Pancreas (tissue), 10 donors: ENCODE data around the gene HERC3. TPM values are rescaled to one million over a fixed set of nuclear protein-coding genes. Genes with fewer than 3 reads are reported as not detected.

Experiments
- ATAC-seq, 4 donors: fragments of 200-7000 bp; cut with Tn5 transposase; one replicate each; pipeline versions ENCODE4 v1.8.0 to v1.9.1; 2020; ENCODE audit warnings: mild to moderate bottlenecking in 4 of 4, moderate library complexity in 4 of 4
- DNase-seq, 6 donors: peaks; one replicate each; pipeline ENCODE4 v3.0.0-alpha.2; 2020
- FAIRE-seq: peaks from 2 replicates; lab custom pipeline; 2012; peaks lifted over from hg19 to GRCh38; lab: Jason Lieb, UNC
- H3K27ac ChIP-seq, 4 donors: fragments of 200-600 bp; sonication (generic); 1 replicate in 3 of 4; 2 replicates in 1 of 4; pipeline versions ENCODE4 v1.5.0 to v1.8.0; 2020
- H3K27me3 ChIP-seq, 4 donors: fragments of 200-600 bp; one replicate each; pipeline ENCODE4 v1.8.0; 2021
- H3K36me3 ChIP-seq, 3 donors: fragments of 200-600 bp; sonication (generic) in 1 of 3; one replicate each; pipeline versions ENCODE4 v1.5.0 to v1.8.0; 2020 to 2021
- H3K4me1 ChIP-seq, 3 donors: fragments of 200-600 bp; one replicate each; pipeline ENCODE4 v1.8.0; 2021
- H3K4me3 ChIP-seq, 4 donors: fragments of 200-600 bp; sonication (generic) in 2 of 4; one replicate each; pipeline versions ENCODE4 v1.5.0 to v1.8.0; 2020 to 2021
- H3K9me3 ChIP-seq, 4 donors: fragments of 200-600 bp; one replicate each; pipeline ENCODE4 v1.8.0; 2021
- WGBS, 2 donors: extraction: QIAGEN DNeasy Blood & Tissue Kit; methylation state at CpG; one replicate each; pipeline ENCODE4 v1.1.7; 2013; 5-methylcytosine and 5-hydroxymethylcytosine counted together
- intact Hi-C, 3 donors: fragments of 100-400 bp; cut with DNase I; formaldehyde crosslinking; loops; one replicate each; pipeline versions ENCODE4 v1.11.1 to v1.14.2; 2022
- polyA plus RNA-seq, 2 donors: library from polyadenylated mRNA; stranded (reverse); fragments of 200-250 nt; gene quantifications; one replicate each; pipeline ENCODE4 v1.2.3, GENCODE V29; 2013
- total RNA-seq, 6 donors: library from RNA; stranded (reverse); fragmentation: NEBNext Ultra II Directional in 4 of 6; extraction: Animal tissue kit (Norgen Biotek cat#: 25700) in 4 of 6; gene quantifications; one replicate each; pipeline versions ENCODE4 v1.2.1 to v1.2.4, GENCODE V29; 2021 to 2023
- TF ChIP-seq, protein P1 (sequence below), 4 donors: fragments of 200-600 bp; sonication (generic) in 3 of 4; IDR thresholded peaks; one replicate each; pipeline versions ENCODE4 v1.5.0 to v1.8.0; 2021; ENCODE audit warnings: antibody characterized with exemption in 4 of 4
- donor health status: healthy with polysubstance abuse.
- donor health status: DM: no; HTN: no; CAD: no; lungs with moderate emphysema.
- donor health status: DM: no; HTN: no; CAD: no.
- donor health status: control.
- donor health status: control.
- donor health status: Bipolar disorder and iron deficiency.
- donor health status: DM: yes; HTN: yes; CAD: no.
- donor health status: DM: no; HTN: no; CAD: no.
- donor health status: DM: no; HTN: no; CAD: no.
- donor health status: DM: yes; HTN: yes; CAD: no.

HERC3 gene
- total and polyA plus RNA-seq, 8 donors: 2.7 to 18.0 (median 8.0) TPM

- no peak overlapping the region for H3K4me3 ChIP-seq
- ATAC-seq (peak in 1 of 4 donors; percentile 39), FAIRE-seq (no peak), DNase-seq (no peak)
- H3K27me3 ChIP-seq: no peaks in the 10 kb centered on the region
- H3K4me1 ChIP-seq: no peaks in the 10 kb centered on the region
- intact Hi-C loops: no loop called here
- H3K36me3 ChIP-seq: peaks cover 4 to 66% (median 37%) of the 10 kb centered on the region in 3 donors
- TF ChIP-seq, protein P1, sequence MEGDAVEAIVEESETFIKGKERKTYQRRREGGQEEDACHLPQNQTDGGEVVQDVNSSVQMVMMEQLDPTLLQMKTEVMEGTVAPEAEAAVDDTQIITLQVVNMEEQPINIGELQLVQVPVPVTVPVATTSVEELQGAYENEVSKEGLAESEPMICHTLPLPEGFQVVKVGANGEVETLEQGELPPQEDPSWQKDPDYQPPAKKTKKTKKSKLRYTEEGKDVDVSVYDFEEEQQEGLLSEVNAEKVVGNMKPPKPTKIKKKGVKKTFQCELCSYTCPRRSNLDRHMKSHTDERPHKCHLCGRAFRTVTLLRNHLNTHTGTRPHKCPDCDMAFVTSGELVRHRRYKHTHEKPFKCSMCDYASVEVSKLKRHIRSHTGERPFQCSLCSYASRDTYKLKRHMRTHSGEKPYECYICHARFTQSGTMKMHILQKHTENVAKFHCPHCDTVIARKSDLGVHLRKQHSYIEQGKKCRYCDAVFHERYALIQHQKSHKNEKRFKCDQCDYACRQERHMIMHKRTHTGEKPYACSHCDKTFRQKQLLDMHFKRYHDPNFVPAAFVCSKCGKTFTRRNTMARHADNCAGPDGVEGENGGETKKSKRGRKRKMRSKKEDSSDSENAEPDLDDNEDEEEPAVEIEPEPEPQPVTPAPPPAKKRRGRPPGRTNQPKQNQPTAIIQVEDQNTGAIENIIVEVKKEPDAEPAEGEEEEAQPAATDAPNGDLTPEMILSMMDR (IDR thresholded peaks at IDR 0.05): no peak
- 72 to 76% methylated on average over 1 of the region's 1 CpG for WGBS, 2 donors
- H3K27ac ChIP-seq: no peak overlapping the region
- H3K9me3 ChIP-seq: no peaks in the 10 kb centered on the region
These were observed 153.4 kb downstream of the HERC3 start for GRCh38 chr4:88745581-88746163.

GRCh38 chr4:88746206-88746605, 153.9 kb downstream of the HERC3 start:
- TF ChIP-seq, protein P1 (IDR thresholded peaks at IDR 0.05): no peak
- FAIRE-seq (no peak), DNase-seq (no peak), ATAC-seq (no peak)
- Histone ChIP-seq H3K4me3 (no peak overlapping the region), H3K4me1 (no peaks in the 10 kb centered on the region), H3K9me3 (no peaks in the 10 kb centered on the region), H3K36me3 (peaks cover 4 to 66% (median 37%) of the 10 kb centered on the region in 3 donors), H3K27me3 (no peaks in the 10 kb centered on the region), H3K27ac (no peak overlapping the region)
- intact Hi-C loops: no loop called here
- WGBS, 2 donors: 64 to 72% methylated on average over 5 of the region's 5 CpGs

DNA sequence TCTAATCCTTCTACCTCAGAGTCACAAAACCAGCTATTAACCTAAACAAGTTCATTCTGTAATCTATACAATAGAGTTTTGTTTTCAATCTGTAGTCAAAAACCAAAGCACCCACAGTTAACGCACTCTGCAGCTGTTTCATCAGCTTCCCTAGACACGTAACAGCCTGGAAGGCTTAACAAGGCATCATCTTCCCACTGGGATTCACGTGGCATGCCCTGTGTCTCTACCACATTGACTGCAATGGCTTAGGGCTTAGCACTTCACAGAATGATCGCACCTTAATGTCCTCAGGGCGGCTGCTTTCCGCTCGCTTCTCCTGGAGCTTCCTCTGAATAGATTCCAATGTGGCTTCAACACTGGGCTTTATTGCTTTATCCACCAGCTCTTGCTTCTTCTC, 155.1 kb downstream of the HERC3 start:
- FAIRE-seq (no peak), ATAC-seq (no peak), DNase-seq (no peak)
- no peaks in the 10 kb centered on the region for H3K27me3 ChIP-seq
- H3K27ac ChIP-seq: no peak overlapping the region
- TF ChIP-seq, protein P1 (IDR thresholded peaks at IDR 0.05): no peak
- WGBS, 2 donors: 96 to 97% methylated on average over 7 of the region's 7 CpGs
- H3K9me3 ChIP-seq: no peaks in the 10 kb centered on the region
- peaks cover 0 to 2% (median under 1%) of the 10 kb centered on the region in 3 donors for H3K4me1 ChIP-seq
- peaks cover 4 to 66% (median 40%) of the 10 kb centered on the region in 3 donors for H3K36me3 ChIP-seq
- intact Hi-C loops: no loop called here
- no peak overlapping the region for H3K4me3 ChIP-seq

DNA sequence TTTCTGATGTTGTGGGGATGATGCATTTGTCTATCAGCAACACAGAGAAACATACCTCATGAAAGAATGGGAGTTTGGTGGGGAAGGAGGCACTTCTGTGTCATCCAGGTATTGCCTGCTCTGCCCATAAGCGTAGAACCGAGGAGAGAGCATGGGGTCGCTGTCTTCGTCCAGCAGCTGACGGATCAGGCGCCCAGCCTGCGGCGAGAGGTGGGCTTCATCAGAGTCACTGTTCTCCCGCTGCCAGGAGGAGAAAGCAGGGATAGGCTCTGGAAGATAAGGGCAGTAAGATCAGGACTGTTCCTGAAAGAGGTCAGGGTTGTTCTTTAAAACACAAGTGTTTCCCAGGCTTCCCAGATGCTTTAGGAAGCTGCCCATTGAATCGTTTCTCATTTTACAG, 158.1 kb downstream of the HERC3 start:
- Histone ChIP-seq H3K36me3 (peaks cover 4 to 47% (median 40%) of the 10 kb centered on the region in 3 donors), H3K9me3 (no peaks in the 10 kb centered on the region), H3K4me3 (no peak overlapping the region), H3K27me3 (no peaks in the 10 kb centered on the region), H3K27ac (no peak overlapping the region), H3K4me1 (peaks cover 11 to 32% (median 31%) of the 10 kb centered on the region in 3 donors)
- WGBS, 2 donors: 90 to 92% methylated on average over 10 of the region's 10 CpGs
- TF ChIP-seq, protein P1 (IDR thresholded peaks at IDR 0.05): no peak
- intact Hi-C loops: no loop called here
- FAIRE-seq: no peak
- ATAC-seq: no peak
- DNase-seq: no peak
